Lung (tissue), 12 donors: Measurements from ENCODE around the gene PSMB11. TPM values are rescaled to one million over a fixed set of nuclear protein-coding genes. Genes with fewer than 3 reads are reported as not detected.

Source experiments
- ATAC-seq: fragments of 200-7000 bp; cut with Tn5 transposase; one replicate; pipeline ENCODE4 v1.9.1; 2020; ENCODE audit warnings: moderate number of reproducible peaks; ENCODE audit not compliant: insufficient read depth, low FRiP score
- DNase-seq, 3 donors: peaks; one replicate each; pipeline ENCODE4 v3.0.0-alpha.2; 2013 to 2017
- H3K27ac ChIP-seq, 2 donors: one replicate each; pipeline ENCODE4 v1.5.1; 2013; ENCODE audit warnings: mild to moderate bottlenecking in 2 of 2, moderate library complexity in 2 of 2, control low read depth in 1 of 2, inconsistent platforms in 1 of 2, low read depth in 1 of 2, low read length in 1 of 2
- H3K27me3 ChIP-seq, 3 donors: one replicate each; pipeline ENCODE4 v1.5.1; 2013; ENCODE audit warnings: low read length in 2 of 3; ENCODE audit not compliant: control insufficient read depth in 3 of 3, insufficient read depth in 3 of 3
- H3K36me3 ChIP-seq, 4 donors: one replicate each; pipeline ENCODE4 v1.5.1; 2013; ENCODE audit warnings: low read length in 4 of 4, mild to moderate bottlenecking in 1 of 4, moderate library complexity in 1 of 4; ENCODE audit not compliant: control insufficient read depth in 4 of 4, insufficient read depth in 4 of 4
- H3K4me1 ChIP-seq, 5 donors: one replicate each; pipeline ENCODE4 v1.5.1; 2013; ENCODE audit warnings: low read length in 5 of 5, mild to moderate bottlenecking in 2 of 5, moderate library complexity in 1 of 5; ENCODE audit not compliant: control insufficient read depth in 5 of 5, insufficient read depth in 5 of 5
- H3K4me3 ChIP-seq: one replicate; pipeline ENCODE4 v1.5.1; 2013; ENCODE audit warnings: mild to moderate bottlenecking, control low read depth, moderate library complexity
- H3K9ac ChIP-seq, 2 donors: one replicate each; pipeline ENCODE4 v1.5.1; 2013; ENCODE audit warnings: low read length in 2 of 2, control low read depth in 1 of 2; ENCODE audit not compliant: insufficient read depth in 1 of 2
- H3K9me3 ChIP-seq, 4 donors: one replicate each; pipeline ENCODE4 v1.5.1; 2013; ENCODE audit warnings: low read length in 3 of 4, mild to moderate bottlenecking in 1 of 4, moderate library complexity in 1 of 4; ENCODE audit not compliant: control insufficient read depth in 4 of 4, insufficient read depth in 3 of 4
- WGBS, 2 donors: extraction: QIAGEN DNeasy Blood & Tissue Kit; methylation state at CpG; one replicate each; pipeline ENCODE4 v1.1.7; 2013; 5-methylcytosine and 5-hydroxymethylcytosine counted together
- polyA plus RNA-seq, 2 donors: library from polyadenylated mRNA; stranded (reverse); fragments of 200-250 nt; gene quantifications; one replicate each; pipeline ENCODE4 v1.2.1, GENCODE V29; 2013
- total RNA-seq, 2 donors: library from RNA; depleted of rRNA in 1 of 2; stranded (reverse); fragments of >200 nt in 1 of 2; gene quantifications; one replicate each; pipeline ENCODE4 v1.2.1, GENCODE V29; 2014 to 2021
- TF ChIP-seq, protein P1 (sequence below): IDR thresholded peaks from 2 replicates; pipeline ENCODE4 v1.5.1; 2012; ENCODE audit warnings: mild to moderate bottlenecking; ENCODE audit errors: control extremely low read depth, extremely low read depth
- donor health status: control.
- donor health status: control.
- donor health status: Bipolar disorder and iron deficiency.
- donor health status: healthy.
- donor health status: DM: yes; HTN: yes; CAD: no.

PSMB11 gene
- total and polyA plus RNA-seq, 4 donors = not detected

DNA sequence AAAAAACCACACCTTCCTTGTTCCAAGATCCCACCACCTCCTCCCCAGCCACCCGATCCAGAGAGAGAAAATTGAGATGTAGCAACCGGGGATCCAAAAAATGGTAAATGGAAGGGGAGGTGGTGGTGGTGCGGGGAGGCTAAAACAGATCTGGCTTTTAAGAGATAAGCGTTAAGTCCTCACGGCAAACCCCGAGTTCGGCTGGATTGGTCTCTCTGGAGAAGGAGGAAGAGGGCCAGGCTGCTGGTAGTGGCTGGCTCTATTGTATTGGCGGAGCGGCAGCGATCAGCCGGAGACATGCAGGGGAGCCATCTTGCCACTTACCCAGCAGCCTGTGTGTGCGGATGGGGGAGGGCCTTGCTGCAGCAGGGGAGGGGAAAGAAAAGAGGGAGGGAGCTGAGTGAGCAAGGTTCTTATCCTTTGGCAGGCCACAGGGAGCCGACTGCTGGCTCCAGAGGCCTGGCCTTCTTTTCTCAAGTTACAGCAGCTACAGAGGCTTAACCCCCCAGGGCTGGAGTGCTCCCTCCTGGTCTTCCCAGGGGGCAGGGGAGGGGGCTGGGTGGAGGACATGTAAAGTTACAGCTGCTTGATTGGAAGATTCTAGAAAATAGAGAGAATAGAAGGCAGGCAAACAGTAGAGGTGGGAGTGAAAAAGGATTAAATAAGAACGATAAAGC lies 29.4 kb downstream of the PSMB11 start:
- Histone ChIP-seq H3K9ac (peak overlapping the region; percentile 29 to 88), H3K9me3 (no peaks in the 10 kb centered on the region), H3K27ac (peak overlapping the region; percentile 58 to 64), H3K4me1 (peaks cover 0 to 36% (median 15%) of the 10 kb centered on the region in 5 donors), H3K36me3 (peaks cover 19 to 50% (median 41%) of the 10 kb centered on the region in 4 donors), H3K27me3 (no peaks in the 10 kb centered on the region), H3K4me3 (peak overlapping the region; percentile 64)
- DNase-seq (peak; percentile 92 to 97 (median 95)), ATAC-seq (peak; percentile 87)
- WGBS, 2 donors = 2 to 3% methylated on average over 14 of the region's 14 CpGs
- TF ChIP-seq, protein P1, sequence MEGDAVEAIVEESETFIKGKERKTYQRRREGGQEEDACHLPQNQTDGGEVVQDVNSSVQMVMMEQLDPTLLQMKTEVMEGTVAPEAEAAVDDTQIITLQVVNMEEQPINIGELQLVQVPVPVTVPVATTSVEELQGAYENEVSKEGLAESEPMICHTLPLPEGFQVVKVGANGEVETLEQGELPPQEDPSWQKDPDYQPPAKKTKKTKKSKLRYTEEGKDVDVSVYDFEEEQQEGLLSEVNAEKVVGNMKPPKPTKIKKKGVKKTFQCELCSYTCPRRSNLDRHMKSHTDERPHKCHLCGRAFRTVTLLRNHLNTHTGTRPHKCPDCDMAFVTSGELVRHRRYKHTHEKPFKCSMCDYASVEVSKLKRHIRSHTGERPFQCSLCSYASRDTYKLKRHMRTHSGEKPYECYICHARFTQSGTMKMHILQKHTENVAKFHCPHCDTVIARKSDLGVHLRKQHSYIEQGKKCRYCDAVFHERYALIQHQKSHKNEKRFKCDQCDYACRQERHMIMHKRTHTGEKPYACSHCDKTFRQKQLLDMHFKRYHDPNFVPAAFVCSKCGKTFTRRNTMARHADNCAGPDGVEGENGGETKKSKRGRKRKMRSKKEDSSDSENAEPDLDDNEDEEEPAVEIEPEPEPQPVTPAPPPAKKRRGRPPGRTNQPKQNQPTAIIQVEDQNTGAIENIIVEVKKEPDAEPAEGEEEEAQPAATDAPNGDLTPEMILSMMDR = no peak

DNA sequence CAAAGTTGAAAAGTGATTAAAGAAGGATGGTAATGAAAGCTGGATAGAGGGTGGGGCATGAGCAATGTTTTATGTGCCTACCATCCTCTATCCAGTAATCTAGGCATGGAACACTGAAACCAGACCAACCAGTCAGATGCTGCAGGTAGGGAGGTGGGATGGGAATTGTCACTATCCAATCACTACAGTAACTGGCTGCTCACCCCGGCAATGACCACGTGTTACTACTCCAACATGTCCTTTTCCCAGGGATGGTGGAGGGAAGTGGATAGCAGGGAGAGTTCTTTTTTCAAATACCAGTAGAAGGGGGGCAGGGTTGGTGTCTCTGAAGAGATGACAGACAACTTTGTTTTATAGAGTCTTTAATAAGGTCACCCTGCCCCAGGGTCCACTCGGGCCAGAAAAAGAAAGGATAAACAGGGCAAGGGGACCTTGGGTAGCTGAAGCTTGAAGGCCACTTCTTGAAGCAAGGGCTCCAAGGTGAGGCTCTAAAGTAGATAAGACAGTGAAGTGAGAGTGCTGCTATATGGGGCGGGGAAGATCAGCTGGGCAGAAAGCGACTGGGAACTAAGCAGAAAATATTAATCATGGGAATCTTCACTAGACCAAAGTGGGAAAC lies 30.0 kb downstream of the PSMB11 start:
- Histone ChIP-seq H3K27me3 (no peaks in the 10 kb centered on the region), H3K36me3 (peaks cover 25 to 50% (median 42%) of the 10 kb centered on the region in 4 donors), H3K9me3 (no peaks in the 10 kb centered on the region), H3K9ac (peak overlapping the region; percentile 3 to 88), H3K4me1 (peaks cover 0 to 36% (median 15%) of the 10 kb centered on the region in 5 donors), H3K4me3 (no peak overlapping the region), H3K27ac (peak overlapping the region; percentile 15 to 58)
- TF ChIP-seq, protein P1 = no peak
- no peak for DNase-seq
- 51 to 67% methylated on average over 5 of the region's 5 CpGs for WGBS, 2 donors
- peak; percentile 2 for ATAC-seq

DNA sequence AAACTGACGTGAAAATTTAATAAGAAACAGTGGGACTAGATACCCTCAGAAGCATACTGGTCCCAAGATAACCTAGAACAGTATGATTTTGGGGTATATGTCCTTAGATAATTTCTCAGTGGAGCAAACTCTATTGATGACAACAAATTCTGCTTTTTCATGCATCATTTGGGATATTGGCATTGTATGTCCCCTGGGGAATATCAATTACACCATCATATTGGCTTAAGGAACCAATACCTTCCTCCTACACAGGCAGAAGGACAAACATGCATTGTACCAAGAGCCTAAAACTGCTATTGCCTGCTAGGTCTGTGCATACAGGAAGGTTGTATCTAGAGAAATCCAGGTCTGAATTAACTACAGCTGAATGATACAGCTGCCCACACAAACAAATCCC lies 32.9 kb downstream of the PSMB11 start:
- TF ChIP-seq, protein P1 = no peak
- ATAC-seq (no peak), DNase-seq (no peak)
- no peak overlapping the region for H3K27ac ChIP-seq
- H3K9ac ChIP-seq = no peak overlapping the region
- no peaks in the 10 kb centered on the region for H3K9me3 ChIP-seq
- no peak overlapping the region for H3K4me3 ChIP-seq
- 94 to 100% methylated on average over 1 of the region's 1 CpG for WGBS, 2 donors
- peaks cover 38 to 63% (median 40%) of the 10 kb centered on the region in 4 donors for H3K36me3 ChIP-seq
- peaks cover 0 to 19% (median 15%) of the 10 kb centered on the region in 5 donors for H3K4me1 ChIP-seq
- H3K27me3 ChIP-seq = no peaks in the 10 kb centered on the region
